Activated CD4-positive, alpha-beta T cell treated with anti-CD3 and anti-CD28 coated beads, Interleukin-2, amount 10 ng/mL, durations not matched to agents 7 days and 5 days (primary cell): ENCODE measurements around the gene AFAP1L1. TPM values are rescaled to one million over a fixed set of nuclear protein-coding genes. Genes with fewer than 3 reads are reported as not detected.

ENCODE experiments used
- CTCF ChIA-PET: fragments of 350-600 bp; sonication (Branson Sonifier 250); formaldehyde crosslinking; loops from one replicate; lab custom pipeline; 2021; ENCODE audit warnings: antibody characterized with exemption; lab: Charles Lee
- POLR2A ChIA-PET: fragments of 350-600 bp; sonication (Branson Sonifier 250); formaldehyde crosslinking; loops from one replicate; lab custom pipeline; 2021; ENCODE audit warnings: antibody characterized with exemption; lab: Charles Lee
- DNase-seq: peaks from one replicate; pipeline ENCODE4 v3.0.0-alpha.2; 2020
- H3K27ac Mint-ChIP-seq: one replicate; pipeline ENCODE4 v1.8.0; 2021; ENCODE audit warnings: mild to moderate bottlenecking, moderate library complexity, mixed read lengths
- H3K27me3 Mint-ChIP-seq: one replicate; pipeline ENCODE4 v1.8.0; 2021; ENCODE audit warnings: mixed read lengths
- H3K36me3 Mint-ChIP-seq: one replicate; pipeline ENCODE4 v1.8.0; 2021; ENCODE audit warnings: low read depth, mixed read lengths
- H3K4me1 Mint-ChIP-seq: one replicate; pipeline ENCODE4 v1.8.0; 2021; ENCODE audit warnings: mixed read lengths
- H3K4me3 Mint-ChIP-seq: one replicate; pipeline ENCODE4 v1.8.0; 2021; ENCODE audit warnings: mild to moderate bottlenecking, moderate library complexity, mixed read lengths
- H3K9me3 Mint-ChIP-seq: one replicate; pipeline ENCODE4 v1.8.0; 2021; ENCODE audit warnings: mixed read lengths
- total RNA-seq, 2 experiments: library from RNA; stranded (reverse); gene quantifications; one replicate each; pipeline ENCODE4 v1.2.3, GENCODE V29; 2021

Gene AFAP1L1
- total RNA-seq, 2 experiments from 2014 or later: not detected

- no peaks in the 10 kb centered on the region for H3K9me3 Mint-ChIP-seq
- DNase-seq: no peak
- POLR2A ChIA-PET: no interaction called here
- H3K36me3 Mint-ChIP-seq: no peaks in the 10 kb centered on the region
- CTCF ChIA-PET: no interaction called here
- peaks cover 22% of the 10 kb centered on the region for H3K27me3 Mint-ChIP-seq
- no peaks in the 10 kb centered on the region for H3K4me1 Mint-ChIP-seq
- no peak overlapping the region for H3K27ac Mint-ChIP-seq
- no peak overlapping the region for H3K4me3 Mint-ChIP-seq
These were observed 9.1 kb downstream of the AFAP1L1 start for GRCh38 chr5:149280802-149281201.

- ChIA-PET CTCF (no interaction called here), POLR2A (no interaction called here)
- no peaks in the 10 kb centered on the region for H3K9me3 Mint-ChIP-seq
- H3K4me3 Mint-ChIP-seq: no peak overlapping the region
- no peaks in the 10 kb centered on the region for H3K36me3 Mint-ChIP-seq
- peaks cover 13% of the 10 kb centered on the region for H3K27me3 Mint-ChIP-seq
- H3K27ac Mint-ChIP-seq: no peak overlapping the region
- no peak for DNase-seq
- no peaks in the 10 kb centered on the region for H3K4me1 Mint-ChIP-seq
These were observed 10.6 kb downstream of the AFAP1L1 start for GRCh38 chr5:149282027-149282965.

DNA sequence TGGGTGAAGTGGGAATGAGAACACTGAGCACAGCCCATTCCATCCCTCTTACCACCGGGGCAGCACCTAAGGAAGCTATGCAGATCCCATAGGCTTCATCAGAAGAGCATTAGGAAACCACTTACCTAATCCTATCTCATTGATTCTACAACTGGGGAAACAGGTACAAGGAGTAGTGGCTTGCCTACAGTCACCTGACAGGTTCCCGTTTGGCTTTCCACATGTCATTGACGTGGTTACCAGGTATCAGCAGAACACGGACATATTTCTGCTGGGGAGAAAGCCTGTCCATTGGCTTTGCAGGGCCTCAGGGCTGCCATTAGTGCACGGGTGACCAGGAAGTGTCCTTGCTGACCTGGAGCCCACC, 11.3 kb downstream of the AFAP1L1 start:
- Mint-ChIP-seq H3K4me3 (no peak overlapping the region), H3K27ac (no peak overlapping the region), H3K9me3 (no peaks in the 10 kb centered on the region), H3K27me3 (peaks cover 10% of the 10 kb centered on the region), H3K4me1 (no peaks in the 10 kb centered on the region), H3K36me3 (no peaks in the 10 kb centered on the region)
- no peak for DNase-seq
- CTCF ChIA-PET: no interaction called here
- POLR2A ChIA-PET: no interaction called here

- H3K36me3 Mint-ChIP-seq: no peaks in the 10 kb centered on the region
- CTCF ChIA-PET: no interaction called here
- no peak overlapping the region for H3K27ac Mint-ChIP-seq
These were observed 12.2 kb downstream of the AFAP1L1 start for GRCh38 chr5:149283626-149284480.

GRCh38 chr5:149284501-149284900, 12.8 kb downstream of the AFAP1L1 start:
- POLR2A ChIA-PET: no interaction called here
- H3K27ac Mint-ChIP-seq: no peak overlapping the region
- H3K4me3 Mint-ChIP-seq: no peak overlapping the region
- H3K4me1 Mint-ChIP-seq: no peaks in the 10 kb centered on the region
- H3K27me3 Mint-ChIP-seq: no peaks in the 10 kb centered on the region
- H3K9me3 Mint-ChIP-seq: no peaks in the 10 kb centered on the region
- H3K36me3 Mint-ChIP-seq: no peaks in the 10 kb centered on the region
- DNase-seq: no peak
- CTCF ChIA-PET: interaction anchor here (1.0 kb wide), 1 partner anchor 15 kb away, joined by 5 read pairs; no protein-coding TSS in a partner anchor

More at GRCh38 chr5:149283626-149284480, 12.2 kb downstream of the AFAP1L1 start:
- H3K27me3 Mint-ChIP-seq: peaks cover 3% of the 10 kb centered on the region
- no peak overlapping the region for H3K4me3 Mint-ChIP-seq
- H3K4me1 Mint-ChIP-seq: no peaks in the 10 kb centered on the region
- DNase-seq: no peak
- H3K9me3 Mint-ChIP-seq: no peaks in the 10 kb centered on the region
- POLR2A ChIA-PET: no interaction called here

DNA sequence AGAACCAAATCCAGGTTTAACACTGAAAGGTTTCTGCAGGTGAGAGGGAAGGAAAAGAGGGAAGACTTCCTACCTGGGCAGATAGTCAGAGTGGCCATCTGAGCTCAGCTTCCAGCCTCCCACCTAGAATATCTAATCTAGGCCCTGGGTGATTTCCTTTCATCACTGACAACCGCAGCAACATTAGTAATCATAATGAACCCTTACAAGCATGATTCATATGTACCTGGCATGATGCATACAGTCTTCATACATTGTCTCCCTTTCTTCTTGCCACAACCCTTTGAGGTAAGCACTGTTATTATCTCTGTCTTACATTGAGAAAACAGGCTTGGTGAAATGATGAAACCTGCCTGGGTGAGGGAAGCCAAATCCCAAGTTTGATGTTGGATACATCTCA, 13.5 kb downstream of the AFAP1L1 start:
- H3K27me3 Mint-ChIP-seq: no peaks in the 10 kb centered on the region
- H3K4me1 Mint-ChIP-seq: no peaks in the 10 kb centered on the region
- ChIA-PET CTCF (interaction anchor here (1.0 kb wide), 1 partner anchor 15 kb away, joined by 5 read pairs; no protein-coding TSS in a partner anchor), POLR2A (no interaction called here)
- H3K9me3 Mint-ChIP-seq: no peaks in the 10 kb centered on the region
- DNase-seq: no peak
- no peaks in the 10 kb centered on the region for H3K36me3 Mint-ChIP-seq
- no peak overlapping the region for H3K27ac Mint-ChIP-seq
- no peak overlapping the region for H3K4me3 Mint-ChIP-seq

- H3K27me3 Mint-ChIP-seq: peaks cover 5% of the 10 kb centered on the region
- no peaks in the 10 kb centered on the region for H3K9me3 Mint-ChIP-seq
- no peaks in the 10 kb centered on the region for H3K36me3 Mint-ChIP-seq
- ChIA-PET CTCF (interaction anchor here (2.5 kb wide), 1 partner anchor 20 kb away, joined by 7 read pairs; no protein-coding TSS in a partner anchor), POLR2A (no interaction called here)
- H3K4me1 Mint-ChIP-seq: no peaks in the 10 kb centered on the region
- no peak for DNase-seq
- no peak overlapping the region for H3K4me3 Mint-ChIP-seq
- no peak overlapping the region for H3K27ac Mint-ChIP-seq
These were observed 16.8 kb downstream of the AFAP1L1 start for GRCh38 chr5:149288436-149288835.

DNA sequence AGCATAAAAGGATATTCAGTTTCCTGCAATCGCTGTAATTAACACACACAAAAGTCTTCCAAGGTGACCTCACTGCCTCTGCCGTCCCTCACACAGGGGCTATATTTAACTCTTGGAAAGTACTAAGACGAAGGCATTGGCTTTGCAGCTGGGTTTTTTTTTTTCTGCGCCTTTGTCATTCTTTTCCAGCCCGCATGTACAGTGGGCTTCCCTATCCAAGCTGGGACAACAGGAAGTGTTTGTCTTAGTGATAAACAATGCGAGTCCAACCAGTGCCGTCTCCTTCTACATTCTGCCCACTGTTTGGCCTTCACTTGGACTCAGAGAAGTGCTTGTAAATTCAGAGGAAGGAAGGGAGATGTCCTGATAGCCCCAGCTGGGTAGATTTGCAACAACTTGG, 17.6 kb downstream of the AFAP1L1 start:
- H3K27me3 Mint-ChIP-seq: peaks cover 5% of the 10 kb centered on the region

DNA sequence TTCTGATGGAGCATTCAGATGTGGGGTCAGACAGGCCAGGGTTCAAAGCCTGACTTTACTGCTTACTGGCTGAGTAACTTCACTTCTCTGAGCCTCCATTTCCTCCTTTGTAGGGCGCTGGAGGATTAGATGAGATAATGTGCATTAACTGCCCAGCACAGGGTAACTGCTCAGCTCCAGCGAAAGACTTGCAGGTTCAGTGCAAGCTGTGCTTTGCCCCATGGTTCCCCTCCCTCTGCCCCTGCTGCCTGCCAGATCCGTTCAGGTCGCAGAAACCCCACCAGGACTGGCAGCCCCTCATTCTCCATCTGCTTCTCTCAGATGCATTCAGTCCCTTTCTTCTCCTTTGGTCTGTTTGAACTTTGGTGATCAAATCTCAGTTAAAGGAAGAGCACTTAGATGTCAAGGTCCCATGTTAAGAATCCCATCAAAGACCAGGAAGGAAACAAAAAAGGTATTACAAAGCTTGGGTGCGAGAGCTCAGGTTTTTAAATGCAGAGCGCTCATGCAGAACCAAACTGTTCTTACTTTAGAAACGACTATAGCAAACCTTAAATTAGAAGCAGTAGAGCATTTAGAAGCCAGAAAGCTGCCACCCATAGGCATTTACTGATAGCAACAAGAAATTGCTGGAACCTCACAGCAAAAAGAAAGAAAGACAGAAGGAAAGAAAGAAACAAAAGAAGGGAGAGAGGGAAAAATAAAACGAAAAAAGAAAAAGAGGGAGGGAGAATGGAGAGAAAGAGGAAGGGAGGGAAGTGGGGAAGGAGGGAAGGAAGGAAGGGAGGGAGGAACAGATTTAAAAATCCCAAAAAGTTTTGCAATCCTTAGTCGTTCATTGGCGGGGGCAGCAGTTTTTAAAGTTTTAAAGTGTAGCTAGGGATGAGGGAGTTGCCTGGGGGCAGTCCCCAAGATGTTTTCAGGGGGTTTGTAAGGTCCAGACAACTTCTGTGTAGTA, 23.5 kb downstream of the AFAP1L1 start:
- Mint-ChIP-seq H3K36me3 (no peaks in the 10 kb centered on the region), H3K9me3 (no peaks in the 10 kb centered on the region), H3K27ac (no peak overlapping the region), H3K27me3 (peaks cover 9% of the 10 kb centered on the region), H3K4me3 (no peak overlapping the region), H3K4me1 (peaks cover 16% of the 10 kb centered on the region)
- CTCF ChIA-PET: interaction anchor here (1.1 to 1.4 kb wide), 2 partner anchors 49 to 215 kb away, joined by 3 read pairs; no protein-coding TSS in a partner anchor
- POLR2A ChIA-PET: no interaction called here
- no peak for DNase-seq

More for the DNA sequence above, 17.6 kb downstream of the AFAP1L1 start:
- ChIA-PET CTCF (interaction anchor here (2.5 kb wide), 1 partner anchor 21 kb away, joined by 7 read pairs; no protein-coding TSS in a partner anchor), POLR2A (no interaction called here)
- Mint-ChIP-seq H3K4me1 (no peaks in the 10 kb centered on the region), H3K27ac (no peak overlapping the region), H3K4me3 (no peak overlapping the region), H3K9me3 (no peaks in the 10 kb centered on the region), H3K36me3 (no peaks in the 10 kb centered on the region)
- DNase-seq: no peak

- Mint-ChIP-seq H3K4me3 (no peak overlapping the region), H3K4me1 (peaks cover 16% of the 10 kb centered on the region), H3K9me3 (no peaks in the 10 kb centered on the region), H3K27ac (no peak overlapping the region), H3K36me3 (no peaks in the 10 kb centered on the region), H3K27me3 (peaks cover 6% of the 10 kb centered on the region)
- ChIA-PET CTCF (no interaction called here), POLR2A (no interaction called here)
- no peak for DNase-seq
These were observed 25.8 kb downstream of the AFAP1L1 start for GRCh38 chr5:149297340-149298025.

- H3K27me3 Mint-ChIP-seq: peaks cover 4% of the 10 kb centered on the region
- no peaks in the 10 kb centered on the region for H3K9me3 Mint-ChIP-seq
- H3K4me3 Mint-ChIP-seq: no peak overlapping the region
- H3K27ac Mint-ChIP-seq: no peak overlapping the region
- no peaks in the 10 kb centered on the region for H3K36me3 Mint-ChIP-seq
- DNase-seq: no peak
- POLR2A ChIA-PET: no interaction called here
- peaks cover 16% of the 10 kb centered on the region for H3K4me1 Mint-ChIP-seq
- CTCF ChIA-PET: interaction anchor here (1.3 kb wide), 1 partner anchor 29 kb away, joined by 3 read pairs; no protein-coding TSS in a partner anchor
These were observed 26.5 kb downstream of the AFAP1L1 start for GRCh38 chr5:149298163-149298562.
